HCT116 (cell line): Measurements from ENCODE around the gene TLE5. TPM values are rescaled to one million over a fixed set of nuclear protein-coding genes. Genes with fewer than 3 reads are reported as not detected.

ENCODE experiments used
- ATAC-seq: fragments of 200-7000 bp; cut with Tn5 transposase; 2 replicates; pipeline ENCODE4 v1.9.1; 2020; ENCODE audit warnings: mild to moderate bottlenecking, moderate library complexity
- BruUV-seq: library from RNA; stranded (reverse); fragments of 400-500 nt; replicated peaks from 2 replicates; lab custom pipeline; 2021; lab: Mats Ljungman, UMichigan
- CTCF ChIA-PET: fragments of 300-600 bp; sonication (Branson Sonifier 250); formaldehyde crosslinking; loops from one replicate; lab custom pipeline; 2021; ENCODE audit warnings: antibody characterized with exemption; lab: Charles Lee
- POLR2A ChIA-PET: fragments of 300-600, 350-600 bp; sonication (Branson Sonifier 250); formaldehyde crosslinking; loops from one replicate; lab custom pipeline; 2021; ENCODE audit warnings: antibody characterized with exemption; lab: Charles Lee
- RAD21 ChIA-PET, 2 experiments: fragments of 300-600 bp; sonication (Branson Sonifier 250); formaldehyde crosslinking; loops; one replicate each; lab custom pipeline; 2023; ENCODE audit warnings: low total read pairs in 2 of 2; ENCODE audit not compliant: uncharacterized antibody in 2 of 2, unreplicated experiment in 2 of 2, low non-redundant PET in 1 of 2; lab: Charles Lee
- DNase-seq: peaks from one replicate; pipeline ENCODE4 v3.0.0-alpha.2; 2010; ENCODE audit warnings: low read depth, low spot score
- H2AFZ ChIP-seq: fragments of 200-600 bp; shearing (Covaris generic), sonication (generic); 2 replicates; pipeline ENCODE4 v1.6.1; 2017; ENCODE audit warnings: low read depth, mixed run types, mixed read lengths, antibody characterized with exemption, low read length; ENCODE audit not compliant: poor library complexity, severe bottlenecking
- H3K27ac ChIP-seq: 2 replicates; pipeline ENCODE4 v1.5.1; 2012; ENCODE audit warnings: low read depth, low read length
- H3K27me3 ChIP-seq: fragments of 200-600 bp; sonication (generic); 2 replicates; pipeline ENCODE4 v1.6.1; 2016; ENCODE audit warnings: mixed run types, low read length, mixed read lengths; ENCODE audit not compliant: insufficient read depth
- H3K36me3 ChIP-seq, 2 experiments: fragments of 200-500 bp in 1 of 2; fragments of 200-600 bp in 1 of 2; sonication (Bioruptor generic) in 1 of 2; sonication (generic) in 1 of 2; 2 replicates each; pipeline versions ENCODE4 v1.5.1 to v1.6.1; 2014 to 2016; ENCODE audit warnings: low read length in 2 of 2, inconsistent platforms in 1 of 2, mixed read lengths in 1 of 2, mixed run types in 1 of 2; ENCODE audit not compliant: insufficient read depth in 2 of 2, control insufficient read depth in 1 of 2
- H3K4me1 ChIP-seq, 2 experiments: fragments of 200-600 bp in 1 of 2; sonication (generic) in 1 of 2; 2 replicates each; pipeline versions ENCODE4 v1.5.1 to v1.6.1; 2012 to 2017; ENCODE audit warnings: low read length in 2 of 2, inconsistent platforms in 1 of 2, mild to moderate bottlenecking in 1 of 2, mixed read lengths in 1 of 2, mixed run types in 1 of 2, moderate library complexity in 1 of 2; ENCODE audit not compliant: insufficient read depth in 2 of 2, control insufficient read depth in 1 of 2
- H3K4me2 ChIP-seq: fragments of 200-600 bp; sonication (generic); 2 replicates; pipeline ENCODE4 v1.6.1; 2017; ENCODE audit warnings: mixed run types, low read length, mixed read lengths
- H3K4me3 ChIP-seq, 2 experiments: fragments of 200-600 bp in 1 of 2; sonication (generic) in 1 of 2; replicated peaks in 1 of 2; 2 replicates each; pipeline ENCODE4 v1.5.1; 2011 to 2016; ENCODE audit warnings: low read length in 2 of 2, control low read depth in 1 of 2, low read depth in 1 of 2, mild to moderate bottlenecking in 1 of 2, mixed read lengths in 1 of 2, mixed run types in 1 of 2
- H3K79me2 ChIP-seq: fragments of 200-600 bp; sonication (generic); 2 replicates; pipeline ENCODE4 v1.6.1; 2017; ENCODE audit warnings: mild to moderate bottlenecking, mixed run types, low read length, moderate library complexity, mixed read lengths; ENCODE audit not compliant: insufficient read depth
- H3K9ac ChIP-seq: fragments of 200-600 bp; sonication (generic); 2 replicates; pipeline ENCODE4 v1.6.1; 2016; ENCODE audit warnings: low read length, mixed read lengths
- H3K9me2 ChIP-seq: fragments of 200-600 bp; sonication (generic), shearing (Covaris generic); 2 replicates; pipeline ENCODE4 v1.6.1; 2017; ENCODE audit warnings: mixed run types, mild to moderate bottlenecking, moderate library complexity; ENCODE audit not compliant: insufficient read depth
- H3K9me3 ChIP-seq, 2 experiments: fragments of 200-500 bp in 1 of 2; fragments of 200-600 bp in 1 of 2; sonication (Bioruptor generic) in 1 of 2; sonication (generic) in 1 of 2; 2 replicates each; pipeline ENCODE4 v1.6.1; 2014 to 2017; ENCODE audit warnings: low read length in 2 of 2, mixed read lengths in 2 of 2, inconsistent platforms in 1 of 2, low read depth in 1 of 2, mild to moderate bottlenecking in 1 of 2, mixed run types in 1 of 2, moderate library complexity in 1 of 2; ENCODE audit not compliant: control insufficient read depth in 1 of 2, insufficient read depth in 1 of 2
- H4K20me1 ChIP-seq: fragments of 200-600 bp; sonication (generic), shearing (Covaris generic); 2 replicates; pipeline ENCODE4 v1.6.1; 2017; ENCODE audit warnings: mixed run types, mild to moderate bottlenecking, moderate library complexity; ENCODE audit not compliant: insufficient read depth
- ATF3 ChIP-seq: IDR thresholded peaks from 2 replicates; pipeline ENCODE4 v1.6.1; 2012
- CEBPB ChIP-seq: IDR thresholded peaks from 2 replicates; pipeline ENCODE4 v1.6.1; 2012; ENCODE audit warnings: low read depth
- ELF1 ChIP-seq: IDR thresholded peaks from 2 replicates; pipeline ENCODE4 v1.6.1; 2012; ENCODE audit warnings: low read depth, borderline replicate concordance
- FOSL1 ChIP-seq: IDR thresholded peaks from 2 replicates; pipeline ENCODE4 v1.6.1; 2012; ENCODE audit warnings: low read depth
- SRF ChIP-seq: IDR thresholded peaks from 2 replicates; pipeline ENCODE4 v1.6.1; 2012; ENCODE audit warnings: low read depth
- TCF7L2 ChIP-seq: IDR thresholded peaks from 2 replicates; pipeline ENCODE4 v1.7.0; 2011; ENCODE audit warnings: borderline replicate concordance, inconsistent platforms; ENCODE audit not compliant: insufficient read depth, insufficient read length; ENCODE audit errors: extremely low read depth
- ZNF274 ChIP-seq: fragments of 200-500 bp; sonication (Bioruptor generic); IDR thresholded peaks from 2 replicates; pipeline ENCODE4 v1.6.1; 2014; ENCODE audit warnings: mild to moderate bottlenecking, low read depth, low read length, inconsistent platforms
- intact Hi-C: fragments of 100-400 bp; cut with micrococcal nuclease; formaldehyde crosslinking; loops from 2 replicates; pipeline ENCODE4 v1.10.0; 2022
- total RNA-seq: library from RNA; stranded (reverse); gene quantifications from one replicate; pipeline ENCODE4 v1.2.1, GENCODE V29; 2021; ENCODE audit not compliant: unreplicated experiment
- TF ChIP-seq, protein P1 (sequence below): IDR thresholded peaks from 2 replicates; pipeline ENCODE4 v1.6.1; 2012
- TF ChIP-seq, protein P2 (sequence below): IDR thresholded peaks from 2 replicates; pipeline ENCODE4 v1.6.1; 2011; ENCODE audit warnings: mild to moderate bottlenecking, low read length, moderate library complexity; ENCODE audit not compliant: insufficient replicate concordance; ENCODE audit errors: extremely low read depth

TLE5 gene
- total RNA-seq, 1 experiment from 2014 or later = 263 TPM

DNA sequence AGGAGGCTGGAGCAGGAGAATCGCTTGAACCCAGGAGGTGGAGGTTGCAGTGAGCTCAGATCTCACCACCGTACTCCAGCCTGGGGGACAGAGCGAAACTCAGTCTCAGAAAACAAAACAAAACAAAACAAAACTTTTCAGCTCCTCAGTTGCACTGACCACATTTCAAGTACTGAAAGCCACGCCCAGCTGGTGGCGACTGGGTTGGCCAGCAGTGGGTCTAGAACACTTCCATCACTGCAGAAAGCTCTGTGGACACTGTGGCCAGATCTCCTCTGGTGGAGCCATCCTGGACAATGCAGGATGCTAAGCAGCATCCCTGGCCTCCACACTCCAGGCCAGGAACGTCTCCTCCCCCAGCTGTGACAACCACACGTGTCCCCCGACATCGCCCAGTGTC lies 54.3 kb downstream of the TLE5 start:
- Histone ChIP-seq H3K4me1 (peaks cover 0 to 3% of the 10 kb centered on the region in 2 experiments; a peak in 1 of 4 replicates), H3K9me3 (no peaks in the 10 kb centered on the region)

More for the DNA sequence above, 54.3 kb downstream of the TLE5 start:
- no peak for DNase-seq
- no peak for TF ChIP-seq SRF
- TF ChIP-seq ZNF274 = no peak
- no peak for TF ChIP-seq CEBPB
- TF ChIP-seq ATF3 = no peak
- TF ChIP-seq, protein P1, sequence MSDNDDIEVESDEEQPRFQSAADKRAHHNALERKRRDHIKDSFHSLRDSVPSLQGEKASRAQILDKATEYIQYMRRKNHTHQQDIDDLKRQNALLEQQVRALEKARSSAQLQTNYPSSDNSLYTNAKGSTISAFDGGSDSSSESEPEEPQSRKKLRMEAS = no peak
- no peak for TF ChIP-seq ELF1
- TF ChIP-seq TCF7L2 = no peak
- TF ChIP-seq FOSL1 = no peak
- TF ChIP-seq, protein P2, sequence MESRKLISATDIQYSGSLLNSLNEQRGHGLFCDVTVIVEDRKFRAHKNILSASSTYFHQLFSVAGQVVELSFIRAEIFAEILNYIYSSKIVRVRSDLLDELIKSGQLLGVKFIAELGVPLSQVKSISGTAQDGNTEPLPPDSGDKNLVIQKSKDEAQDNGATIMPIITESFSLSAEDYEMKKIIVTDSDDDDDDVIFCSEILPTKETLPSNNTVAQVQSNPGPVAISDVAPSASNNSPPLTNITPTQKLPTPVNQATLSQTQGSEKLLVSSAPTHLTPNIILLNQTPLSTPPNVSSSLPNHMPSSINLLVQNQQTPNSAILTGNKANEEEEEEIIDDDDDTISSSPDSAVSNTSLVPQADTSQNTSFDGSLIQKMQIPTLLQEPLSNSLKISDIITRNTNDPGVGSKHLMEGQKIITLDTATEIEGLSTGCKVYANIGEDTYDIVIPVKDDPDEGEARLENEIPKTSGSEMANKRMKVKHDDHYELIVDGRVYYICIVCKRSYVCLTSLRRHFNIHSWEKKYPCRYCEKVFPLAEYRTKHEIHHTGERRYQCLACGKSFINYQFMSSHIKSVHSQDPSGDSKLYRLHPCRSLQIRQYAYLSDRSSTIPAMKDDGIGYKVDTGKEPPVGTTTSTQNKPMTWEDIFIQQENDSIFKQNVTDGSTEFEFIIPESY = no peak
- Histone ChIP-seq H3K79me2 (no peaks in the 10 kb centered on the region), H3K4me2 (no peak overlapping the region), H3K9me2 (no peaks in the 10 kb centered on the region), H2AFZ (no peak overlapping the region), H3K27me3 (no peaks in the 10 kb centered on the region), H3K9ac (no peak overlapping the region), H4K20me1 (no peaks in the 10 kb centered on the region), H3K36me3 (no peaks in the 10 kb centered on the region), H3K27ac (no peak overlapping the region), H3K4me3 (no peak overlapping the region)
- RAD21 ChIA-PET = no interaction called here
- no peak for ATAC-seq
- CTCF ChIA-PET = interaction anchor here (0.6 kb wide), 1 partner anchor 123 kb away, joined by 3 read pairs; no protein-coding TSS in a partner anchor
- POLR2A ChIA-PET = no interaction called here
- intact Hi-C loops = no loop called here
- no TSS peak for BruUV-seq
